ENCODE data around the gene C16orf74.

Gene C16orf74

DNA sequence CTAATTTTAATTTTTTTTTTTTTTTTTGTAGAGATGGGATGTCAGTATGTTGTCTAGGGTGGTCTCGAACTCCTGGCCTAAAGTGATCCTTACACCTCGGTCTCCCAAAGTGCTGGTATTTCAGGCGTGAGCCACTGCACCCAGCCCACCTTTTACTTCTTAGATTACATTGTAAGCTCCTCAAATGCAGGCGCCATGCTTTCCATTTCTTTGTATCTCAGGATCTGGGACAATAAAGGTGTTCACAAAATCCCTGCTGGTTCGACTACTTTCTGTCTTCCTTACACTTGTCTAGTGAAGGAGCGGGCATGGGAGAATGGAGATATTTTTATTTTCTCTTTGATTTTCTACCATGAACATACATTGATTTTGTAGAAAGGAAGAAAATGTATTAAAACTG, 23.2 kb upstream of the C16orf74 start:
- no peak for ATAC-seq
- no peak for DNase-seq

DNA sequence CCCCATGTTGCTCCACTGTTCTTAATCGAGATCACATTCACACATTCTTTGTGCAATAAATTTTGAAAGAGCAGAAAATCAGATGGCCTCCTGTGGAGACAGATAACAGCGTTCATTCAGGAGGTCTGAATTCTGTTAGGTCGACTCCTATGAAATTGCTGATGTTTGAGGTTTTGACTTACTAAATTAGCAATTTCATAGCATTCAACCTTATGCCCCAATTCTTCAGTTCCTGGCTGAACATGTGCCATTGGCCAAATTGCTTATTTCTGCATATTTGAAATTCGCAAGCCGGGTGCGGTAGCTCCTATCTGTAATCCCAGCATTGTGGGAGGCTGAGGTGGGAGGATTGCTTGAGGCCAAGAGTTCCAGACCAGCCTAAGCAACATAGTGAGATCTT, 22.1 kb upstream of the C16orf74 start:
- ATAC-seq = no peak
- DNase-seq = no peak

- DNase-seq = no peak
Observed at GRCh38 chr16:85770741-85771140, 19.8 kb upstream of the C16orf74 start.

GRCh38 chr16:85768199-85768598, 17.3 kb upstream of the C16orf74 start:
- DNase-seq (no peak), ATAC-seq (no peak)

More at GRCh38 chr16:85770741-85771140, 19.8 kb upstream of the C16orf74 start:
- no peak for ATAC-seq

- DNase-seq = no peak
- no peak for ATAC-seq
Observed at GRCh38 chr16:85767531-85767930, 16.6 kb upstream of the C16orf74 start.

DNA sequence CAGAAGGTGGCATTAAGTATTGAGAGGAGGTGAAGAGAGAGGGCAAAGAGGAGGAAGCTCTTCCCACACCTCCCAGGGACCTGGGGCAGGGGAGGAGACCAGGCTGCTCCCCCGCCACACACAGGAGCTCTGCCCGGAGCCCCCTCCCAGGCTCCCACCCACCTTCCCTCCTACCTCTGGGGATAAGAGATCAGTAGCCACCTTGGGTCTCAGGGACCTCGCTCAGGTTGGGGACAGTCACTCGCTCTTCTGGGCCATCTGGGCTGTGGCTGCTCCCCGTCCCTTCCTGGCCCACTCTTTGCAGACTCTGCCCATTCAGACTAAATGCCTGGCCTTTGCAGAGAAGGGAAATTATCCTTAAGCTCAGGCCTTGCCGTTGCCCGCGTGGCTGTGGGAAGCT, 14.9 kb upstream of the C16orf74 start:
- DNase-seq (no peak), ATAC-seq (no peak)

GRCh38 chr16:85765211-85765610, 14.3 kb upstream of the C16orf74 start:
- no peak for DNase-seq
- ATAC-seq = no peak

GRCh38 chr16:85763616-85764015, 12.7 kb upstream of the C16orf74 start:
- no peak for DNase-seq
- ATAC-seq = no peak

DNA sequence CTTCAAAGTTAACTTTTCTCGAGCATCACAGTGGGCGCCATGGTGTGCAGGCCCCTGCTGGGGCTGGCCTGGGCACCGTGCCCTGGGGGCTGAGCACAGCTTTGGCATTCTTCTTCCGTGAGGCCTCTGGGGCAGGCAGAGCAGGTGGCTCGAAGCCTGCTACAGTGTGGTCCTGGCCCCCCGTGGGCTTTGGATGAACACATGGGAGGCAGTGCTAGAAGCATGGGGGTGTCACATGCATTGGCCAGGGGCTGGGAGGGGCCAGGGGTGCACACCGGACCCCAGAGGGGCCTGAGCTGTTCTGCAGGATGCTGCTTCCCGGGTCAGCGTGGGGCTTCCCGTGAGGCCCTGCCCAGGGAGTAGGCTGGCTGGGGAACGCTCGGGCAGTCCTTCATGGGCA, 12.1 kb upstream of the C16orf74 start:
- ATAC-seq = no peak
- DNase-seq = no peak

- no peak for ATAC-seq
Observed at GRCh38 chr16:85761861-85762260, 11.0 kb upstream of the C16orf74 start.

DNA sequence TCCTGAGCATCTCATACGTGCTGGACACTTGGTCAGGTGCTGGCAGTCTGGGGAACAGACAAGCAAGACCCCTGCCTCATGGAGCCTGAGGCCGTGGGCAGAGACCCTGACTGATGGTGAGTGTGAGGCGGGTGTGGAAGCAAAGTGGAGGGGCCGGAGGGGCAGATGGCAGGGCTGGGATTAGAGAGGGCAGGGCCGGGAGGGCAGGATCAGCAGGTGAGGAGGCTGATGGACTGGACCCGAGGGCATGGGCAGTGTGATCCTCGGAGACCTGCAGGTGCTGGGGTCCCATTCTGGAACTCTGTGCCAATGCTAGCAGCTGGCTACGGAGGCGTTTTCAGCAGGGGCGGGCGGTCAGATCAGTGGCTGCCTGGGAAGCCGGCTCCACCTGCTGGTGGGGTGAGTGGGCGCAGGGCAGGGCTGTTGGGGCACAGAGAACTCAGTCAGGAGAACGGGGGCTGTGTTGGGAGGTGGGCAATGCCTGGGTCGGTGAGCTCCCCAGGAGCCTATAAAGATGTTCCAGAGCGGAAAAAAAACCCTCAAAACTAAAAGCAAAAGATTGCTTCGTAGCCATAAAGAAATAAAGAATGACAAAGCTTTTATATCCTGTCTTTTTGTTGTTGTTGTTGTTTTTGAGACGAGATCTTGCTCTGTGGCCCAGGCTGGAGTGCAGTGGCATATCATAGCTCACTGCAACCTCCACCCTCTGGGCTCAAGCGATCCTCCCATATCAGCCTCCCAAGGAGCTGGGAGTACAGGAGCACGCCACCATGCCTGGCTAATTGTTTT, 8.9 kb upstream of the C16orf74 start:
- DNase-seq = peak; percentile 65
- no peak for ATAC-seq

More at GRCh38 chr16:85761861-85762260, 11.0 kb upstream of the C16orf74 start:
- DNase-seq = no peak

- DNase-seq = no peak
- no peak for ATAC-seq
Observed at GRCh38 chr16:85759136-85759535, 8.2 kb upstream of the C16orf74 start.

- ATAC-seq = peak; percentile 59
- DNase-seq = peak; percentile 53
Observed at GRCh38 chr16:85757341-85757822, 6.5 kb upstream of the C16orf74 start.

DNA sequence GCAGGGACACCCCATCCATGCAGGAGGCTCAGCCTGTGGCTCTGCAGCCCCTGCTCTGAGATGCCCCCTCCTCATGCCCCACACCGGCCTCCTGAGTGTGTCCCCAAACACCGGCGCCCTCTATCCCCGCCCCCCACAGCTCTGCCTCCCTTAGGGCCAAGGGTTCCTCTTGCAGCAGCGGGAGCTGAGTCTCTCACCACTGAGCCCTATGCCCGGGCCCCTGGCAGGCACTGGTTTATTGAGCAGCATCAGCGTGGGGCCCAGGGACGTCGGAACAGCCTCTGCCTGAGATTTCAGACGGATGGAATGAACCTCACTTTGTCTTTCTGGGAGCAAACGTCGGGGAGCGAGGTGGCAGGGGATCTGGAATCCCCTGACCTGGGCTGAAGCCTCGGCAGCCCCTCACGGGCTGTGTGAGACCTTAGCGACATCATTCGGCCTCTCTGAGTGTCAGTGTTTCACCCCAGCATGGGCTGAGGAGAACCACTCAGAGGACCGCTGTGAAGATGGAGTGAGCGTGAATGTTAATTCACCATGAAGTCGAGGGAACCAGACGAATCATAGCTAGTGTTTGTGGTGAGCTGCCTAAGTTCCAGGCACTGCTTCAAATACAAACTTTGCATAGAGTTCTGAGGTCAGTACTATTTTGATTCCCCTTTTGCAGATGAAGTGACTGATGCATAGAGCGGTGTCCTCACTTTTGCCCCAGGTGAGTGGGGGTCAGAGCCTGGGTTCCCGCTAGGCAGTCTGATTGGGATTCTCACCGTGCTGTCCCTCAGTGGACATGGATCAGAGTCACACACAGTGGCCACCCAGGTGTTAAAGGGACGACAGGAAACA, 5.3 kb upstream of the C16orf74 start:
- no peak for DNase-seq
- ATAC-seq = peak; percentile 60

DNA sequence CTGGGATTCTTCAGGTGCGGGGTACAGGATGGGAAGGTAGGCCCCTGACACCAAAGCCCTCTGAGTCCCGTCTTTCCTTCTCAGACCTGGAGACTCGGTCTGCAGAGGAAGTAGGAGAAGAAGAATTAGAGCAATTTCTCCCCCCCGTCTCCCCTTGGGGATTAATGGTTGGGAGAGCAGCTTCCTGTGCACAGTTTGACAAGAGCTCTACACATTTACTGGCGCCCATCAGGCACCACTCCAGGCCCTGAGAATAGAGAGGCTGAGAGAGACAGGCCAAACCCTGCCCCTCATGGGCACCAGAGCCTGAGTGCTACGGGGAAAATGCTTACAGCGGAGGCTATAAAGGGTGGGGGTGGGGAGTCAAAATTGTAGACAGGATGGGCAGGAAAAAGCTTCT, 3.5 kb upstream of the C16orf74 start:
- DNase-seq (no peak), ATAC-seq (no peak)

DNA sequence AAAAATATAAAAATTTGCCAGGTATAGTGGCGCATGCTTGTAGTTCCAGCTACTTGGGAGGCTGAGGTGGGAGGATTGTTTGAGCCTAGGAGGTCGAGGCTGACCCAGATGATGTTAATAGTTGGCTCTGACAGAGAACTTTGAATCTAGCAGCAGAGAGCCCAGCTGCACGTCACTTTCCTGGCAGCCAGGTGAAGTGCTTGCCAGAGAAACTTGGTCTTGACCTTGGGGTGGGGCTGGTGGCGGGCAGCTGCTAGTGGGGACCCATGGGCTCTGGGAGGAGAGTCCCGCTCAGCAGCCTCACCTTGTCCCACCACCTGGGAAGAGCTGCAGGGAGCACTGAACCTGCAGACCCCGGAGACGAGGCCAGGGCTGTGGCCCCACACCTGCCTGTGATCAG, 3.1 kb upstream of the C16orf74 start:
- ATAC-seq (no peak), DNase-seq (no peak)

DNA sequence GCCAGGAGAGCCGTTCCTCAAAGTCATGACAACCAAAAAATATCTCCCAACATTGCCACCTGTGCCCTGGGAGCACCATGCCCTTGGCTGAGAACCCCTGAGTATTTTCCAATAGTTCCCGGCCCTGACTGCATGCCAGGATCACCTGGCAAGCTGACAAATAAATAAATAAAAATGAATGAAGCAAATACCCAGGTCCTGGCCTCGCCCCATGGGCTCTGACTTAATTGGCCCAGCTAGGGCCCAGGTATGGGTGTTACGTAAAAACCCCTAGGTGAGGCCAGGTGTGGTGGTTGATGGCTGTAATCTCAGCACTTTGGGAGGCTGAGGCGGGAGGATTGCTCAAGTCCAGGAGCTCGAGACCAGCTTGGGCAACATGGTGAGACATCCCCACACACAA, 2.7 kb upstream of the C16orf74 start:
- DNase-seq (no peak), ATAC-seq (no peak)

DNA sequence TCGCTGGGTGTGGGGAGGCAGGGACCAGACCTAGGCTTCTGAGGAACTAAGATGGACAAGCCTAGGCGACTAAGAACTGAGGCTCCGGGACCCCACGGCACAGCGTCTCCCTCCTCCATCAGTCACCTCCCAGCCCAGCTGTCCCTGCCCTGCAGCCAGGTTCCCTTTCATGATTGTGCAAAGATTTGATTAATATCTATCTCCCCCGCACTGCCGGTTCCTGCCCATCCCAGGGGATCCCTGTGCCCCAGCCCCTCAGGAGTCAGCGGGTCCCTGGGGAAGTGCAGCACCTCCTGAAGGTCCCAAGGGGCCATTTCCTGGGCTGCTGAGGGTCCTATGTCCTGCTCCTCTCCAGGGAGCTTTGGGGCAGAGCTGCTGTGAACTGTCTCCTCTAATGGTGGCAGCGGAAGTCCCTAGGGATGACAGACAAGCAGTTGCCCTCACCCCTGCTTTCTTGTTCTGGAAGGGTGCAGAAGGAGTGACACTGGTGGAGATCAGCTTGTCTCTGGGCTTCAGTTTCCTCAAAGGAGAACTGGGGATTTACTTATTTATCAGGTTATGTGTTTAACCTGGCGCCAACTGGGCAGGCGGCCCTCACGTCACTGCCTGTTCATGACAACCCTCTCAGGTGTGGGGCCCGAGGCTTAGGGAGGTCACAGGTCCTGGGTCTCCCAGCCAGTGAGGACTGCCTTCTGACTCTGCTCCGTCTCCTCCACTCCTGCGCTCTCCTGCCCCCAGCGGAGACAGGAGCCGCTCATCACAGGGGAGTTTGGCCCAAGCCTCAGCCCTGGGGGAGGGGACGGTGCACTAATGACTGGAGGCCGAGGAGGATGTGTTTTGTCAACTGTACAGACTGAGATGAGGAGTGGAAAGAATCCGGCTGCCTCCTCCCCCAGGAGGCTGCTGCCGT, 1.9 kb upstream of the C16orf74 start:
- ATAC-seq (no peak), DNase-seq (no peak)

DNA sequence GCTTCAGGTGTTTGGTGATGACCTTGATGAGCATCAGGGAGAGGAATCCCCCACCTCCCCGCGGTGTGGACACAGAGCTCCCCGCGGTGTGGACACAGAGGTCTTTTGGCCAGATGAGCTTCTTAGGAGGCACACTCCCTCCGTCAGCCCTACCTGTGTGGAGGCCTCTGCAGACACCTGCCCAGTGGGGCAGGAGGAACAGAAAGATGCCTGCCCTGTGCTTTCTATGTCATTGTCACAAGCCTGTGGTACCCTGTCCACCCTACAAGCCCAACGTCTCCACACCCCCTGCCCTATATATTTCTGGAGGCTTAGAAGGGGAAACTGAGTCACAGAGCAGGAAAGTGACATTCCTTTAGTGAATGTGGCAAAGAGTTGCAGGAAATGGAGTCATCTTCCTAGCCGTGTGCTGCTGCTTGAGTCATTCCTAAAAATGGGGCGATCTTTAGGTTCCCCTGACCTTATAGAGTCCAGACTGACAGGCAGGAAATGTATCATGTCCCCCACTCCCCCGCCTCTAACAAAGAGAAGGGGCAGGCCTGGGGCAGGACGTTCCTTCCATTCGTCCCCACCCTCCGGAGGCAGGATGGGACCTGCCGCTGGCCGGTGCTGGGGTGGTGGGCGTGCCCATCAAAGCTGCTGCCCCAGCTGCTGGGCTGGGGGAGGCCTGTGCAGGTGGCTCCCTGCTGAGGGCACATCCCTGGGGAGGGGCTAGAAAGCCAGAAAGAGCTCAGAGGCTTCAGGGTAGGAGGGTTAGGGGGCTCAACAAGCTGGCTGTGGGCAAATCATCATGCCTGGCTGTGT, 1.0 kb upstream of the C16orf74 start:
- ATAC-seq (no peak), DNase-seq (no peak)

- ATAC-seq = no peak
- peak; percentile 42 for DNase-seq
Observed at GRCh38 chr16:85750146-85750826, 610 bp downstream of the C16orf74 start.

GRCh38 chr16:85749771-85750145, 1.1 kb downstream of the C16orf74 start:
- ATAC-seq = no peak
- no peak for DNase-seq

All from stimulated activated naive CD8-positive, alpha-beta T cell treated with anti-CD3 and anti-CD28 coated beads, Interleukin-15, Interleukin-2, amounts not matched to agents 100 U/mL and 50 U/mL, for 24 hours (primary cell).